ENCODE measurements around the gene KDM5B. TPM values are rescaled to one million over a fixed set of nuclear protein-coding genes. Genes with fewer than 3 reads are reported as not detected.
A peak's percentile ranks its signal among the peaks of the same experiment; 100 is the strongest.
"Not testable (repeated sequence)": the region's sequence is repeated elsewhere in the genome, so short reads cannot be mapped to it uniquely, and the experiment has no call there.

KDM5B gene
- total RNA-seq, 1 donor from 2014 or later: 67.4 TPM

- no peak for ATAC-seq
Observed at GRCh38 chr1:202791077-202791747, 17.0 kb downstream of the KDM5B start.

GRCh38 chr1:202788800-202789199 is 19.4 kb downstream of the KDM5B start:
- ATAC-seq: no peak

- ATAC-seq: no peak
Observed at GRCh38 chr1:202786804-202787203, 21.4 kb downstream of the KDM5B start.

GRCh38 chr1:202781180-202781579 is 27.0 kb downstream of the KDM5B start:
- ATAC-seq: no peak

- no peak for ATAC-seq
Observed at GRCh38 chr1:202770135-202770534, 38.1 kb downstream of the KDM5B start.

GRCh38 chr1:202765721-202766120 is 42.5 kb downstream of the KDM5B start:
- no peak for ATAC-seq

- ATAC-seq: no peak
Observed at GRCh38 chr1:202762019-202762418, 46.2 kb downstream of the KDM5B start.

GRCh38 chr1:202760589-202760988 is 47.6 kb downstream of the KDM5B start:
- ATAC-seq: no peak

- ATAC-seq: no peak
Observed at GRCh38 chr1:202756391-202756790, 51.8 kb downstream of the KDM5B start.

GRCh38 chr1:202754293-202754692 is 53.9 kb downstream of the KDM5B start:
- no peak for ATAC-seq

GRCh38 chr1:202752774-202753173 is 55.4 kb downstream of the KDM5B start:
- no peak for ATAC-seq

- no peak for ATAC-seq
Observed at GRCh38 chr1:202750761-202751160, 57.5 kb downstream of the KDM5B start.

GRCh38 chr1:202750024-202750423 is 58.2 kb downstream of the KDM5B start:
- ATAC-seq: no peak

GRCh38 chr1:202745323-202745888 is 62.8 kb downstream of the KDM5B start:
- ATAC-seq: no peak

- not testable (repeated sequence) for ATAC-seq
Observed at GRCh38 chr1:202744770-202745169, 63.5 kb downstream of the KDM5B start.

GRCh38 chr1:202742496-202742895 is 65.7 kb downstream of the KDM5B start:
- no peak for ATAC-seq

GRCh38 chr1:202733251-202733650 is 75.0 kb downstream of the KDM5B start:
- no peak for ATAC-seq

GRCh38 chr1:202728951-202729350 is 79.3 kb downstream of the KDM5B start:
- ATAC-seq: no peak

- no peak for ATAC-seq
Observed at GRCh38 chr1:202725526-202725925, 82.7 kb downstream of the KDM5B start.

- ATAC-seq: no peak
Observed at GRCh38 chr1:202723708-202724107, 84.5 kb downstream of the KDM5B start.

GRCh38 chr1:202723046-202723445 is 85.2 kb downstream of the KDM5B start:
- not testable (repeated sequence) for ATAC-seq

GRCh38 chr1:202716654-202717053 is 91.6 kb downstream of the KDM5B start:
- no peak for ATAC-seq

- not testable (repeated sequence) for ATAC-seq
Observed at GRCh38 chr1:202714202-202714601, 94.0 kb downstream of the KDM5B start.

- ATAC-seq: peak; percentile 79
Observed at GRCh38 chr1:202713110-202713509, 95.1 kb downstream of the KDM5B start.

Measured in esophagus mucosa (tissue), 1 donor.